HG03342 (cell line): Measurements from ENCODE around the gene TBXA2R.
"Not testable (repeated sequence)": the region's sequence is repeated elsewhere in the genome, so short reads cannot be mapped to it uniquely, and the experiment has no call there.

ENCODE experiments used
- ATAC-seq: cut with Tn5 transposase; IDR thresholded peaks from one replicate; pipeline ENCODE4 v1.9.1; 2021; ENCODE audit warnings: mild to moderate bottlenecking, moderate library complexity; ENCODE audit not compliant: unreplicated experiment

TBXA2R gene

GRCh38 chr19:3606690-3607289, at the start of gene TBXA2R:
TSS of gene TBXA2R (minus strand) at chr19:3606875. CDS start at chr19:3600634, 6,241 bp downstream.
- no peak for ATAC-seq

- ATAC-seq, result no peak
Observed at GRCh38 chr19:3656073-3656746, 49.5 kb upstream of the TBXA2R start.

- no peak for ATAC-seq
Observed at GRCh38 chr19:3655402-3656072, 48.9 kb upstream of the TBXA2R start.

GRCh38 chr19:3653865-3654513, 47.3 kb upstream of the TBXA2R start:
- ATAC-seq, result no peak

GRCh38 chr19:3653081-3653795, 46.6 kb upstream of the TBXA2R start:
- no peak for ATAC-seq

GRCh38 chr19:3652422-3652821, 45.7 kb upstream of the TBXA2R start:
- ATAC-seq, result no peak

DNA sequence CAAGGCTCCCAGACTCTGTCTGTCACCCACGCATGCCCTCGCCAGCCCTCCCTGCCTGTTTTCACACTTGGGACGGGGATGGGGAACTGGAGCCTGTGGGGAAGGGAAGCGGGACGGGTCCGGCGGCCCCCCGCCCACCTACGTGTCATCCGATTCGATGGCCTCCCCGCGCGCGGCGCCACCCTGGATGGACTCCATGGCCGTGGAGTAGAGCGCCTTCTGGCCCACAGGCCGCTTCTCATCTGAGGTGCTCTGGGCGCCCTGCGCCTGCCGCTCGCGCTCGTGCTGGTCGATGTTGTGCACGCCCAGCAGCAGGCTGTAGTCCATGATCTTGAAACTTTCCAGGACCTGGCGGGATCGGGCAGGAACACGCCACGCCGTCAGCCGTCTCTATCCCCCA, 45.0 kb upstream of the TBXA2R start:
- ATAC-seq, result no peak

DNA sequence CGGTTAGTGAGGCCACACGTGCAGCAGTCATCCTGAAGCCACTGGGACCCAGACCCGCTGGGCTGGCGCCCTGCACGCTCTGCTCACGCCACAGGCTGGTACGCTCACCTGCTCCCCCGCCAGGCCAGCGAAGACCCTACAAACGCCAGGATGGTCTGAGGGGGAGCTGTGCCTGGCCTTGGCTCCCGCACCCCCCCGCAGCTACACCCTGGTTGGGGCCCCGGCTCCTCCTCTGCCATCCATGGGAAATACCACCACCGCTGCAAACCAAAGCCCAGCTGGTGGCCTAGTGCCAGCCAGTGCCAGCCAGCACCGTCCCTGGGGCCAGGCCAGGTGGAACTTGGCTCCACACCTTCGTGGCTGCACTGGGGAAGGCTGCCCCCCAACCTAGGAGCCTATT, 43.2 kb upstream of the TBXA2R start:
- ATAC-seq, result no peak

DNA sequence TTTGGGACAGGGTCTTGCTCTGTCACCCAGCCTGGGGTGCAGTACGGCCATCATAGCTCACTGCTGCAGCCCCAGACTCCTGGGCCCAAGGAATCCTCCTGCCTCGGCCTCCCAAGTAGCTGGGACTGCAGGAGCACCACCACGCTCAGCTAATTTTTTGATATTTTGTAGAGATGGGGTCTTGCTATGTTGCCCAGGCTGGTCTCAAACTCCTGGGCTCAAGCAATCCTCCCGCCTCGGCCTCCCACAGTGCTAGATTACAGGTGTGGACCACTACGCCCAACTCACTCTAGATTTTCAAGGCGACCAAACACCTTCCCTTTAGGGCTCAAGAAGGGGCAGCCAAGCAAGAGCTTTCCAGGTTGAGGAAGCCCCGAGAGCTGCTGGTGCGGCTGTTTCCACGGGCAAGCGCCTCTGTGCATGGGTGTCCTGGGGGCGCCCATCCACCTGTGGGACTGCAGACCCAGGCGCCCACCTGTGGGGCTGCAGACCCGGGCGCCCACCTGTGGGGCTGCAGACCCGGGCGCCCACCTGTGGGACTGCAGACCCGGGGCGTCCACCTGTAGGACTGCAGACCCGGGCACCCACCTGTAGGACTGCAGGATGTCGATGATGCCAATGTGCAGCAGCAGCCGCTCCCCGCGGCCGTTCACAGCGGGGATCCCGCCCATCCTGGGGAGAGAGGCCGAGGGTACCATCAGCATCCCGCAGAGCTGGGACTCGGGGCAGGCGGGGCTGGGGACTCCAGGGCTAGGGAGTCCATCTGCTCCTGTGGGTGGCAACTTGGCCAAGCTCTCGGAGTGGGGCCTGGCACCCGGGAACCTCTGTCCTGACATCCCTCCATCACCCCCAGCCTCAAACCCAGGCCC, 41.6 kb upstream of the TBXA2R start:
- no peak for ATAC-seq

- ATAC-seq, result not testable (repeated sequence)
Observed at GRCh38 chr19:3647102-3647501, 40.4 kb upstream of the TBXA2R start.

DNA sequence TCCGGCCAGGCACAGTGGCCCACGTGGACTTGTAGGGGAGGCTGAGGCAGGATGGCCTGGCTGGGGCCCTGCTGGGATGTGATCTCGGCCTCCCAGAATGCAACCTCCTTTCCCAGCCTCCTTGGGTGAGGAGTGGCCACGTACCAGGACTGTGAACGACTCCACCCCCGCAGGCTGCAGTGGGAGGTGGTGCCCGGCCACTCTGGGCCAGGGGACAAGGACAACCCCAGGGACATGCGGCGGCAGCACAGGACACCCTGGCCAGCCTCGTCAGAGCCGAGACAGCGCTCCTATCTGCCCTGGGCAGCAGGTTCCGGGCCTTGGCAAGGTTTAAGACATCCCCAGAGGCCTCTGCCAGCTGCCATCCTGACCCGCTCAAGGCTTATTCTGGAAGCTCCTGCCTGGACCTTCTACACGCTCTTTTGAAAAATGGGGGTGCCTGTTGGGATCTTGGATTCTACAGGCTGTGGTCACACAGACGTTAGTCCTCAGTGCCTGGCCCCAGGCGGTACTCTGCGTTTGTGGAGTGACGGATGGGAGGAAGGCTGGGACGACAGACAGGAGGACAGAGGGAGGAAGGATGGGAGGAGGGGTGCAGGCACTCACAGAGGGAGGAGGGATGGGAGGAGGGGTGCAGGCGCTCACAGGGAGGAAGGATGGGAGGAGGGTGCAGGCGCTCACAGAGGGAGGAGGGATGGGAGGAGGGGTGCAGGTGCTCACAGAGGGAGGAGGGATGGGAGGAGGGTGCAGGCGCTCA, 39.8 kb upstream of the TBXA2R start:
- no peak for ATAC-seq

GRCh38 chr19:3645726-3646125, 39.1 kb upstream of the TBXA2R start:
- ATAC-seq, result no peak

- no peak for ATAC-seq
Observed at GRCh38 chr19:3645067-3645396, 38.4 kb upstream of the TBXA2R start.

GRCh38 chr19:3644351-3645066, 37.8 kb upstream of the TBXA2R start:
- no peak for ATAC-seq

- ATAC-seq, result no peak
Observed at GRCh38 chr19:3643674-3644313, 37.1 kb upstream of the TBXA2R start.

DNA sequence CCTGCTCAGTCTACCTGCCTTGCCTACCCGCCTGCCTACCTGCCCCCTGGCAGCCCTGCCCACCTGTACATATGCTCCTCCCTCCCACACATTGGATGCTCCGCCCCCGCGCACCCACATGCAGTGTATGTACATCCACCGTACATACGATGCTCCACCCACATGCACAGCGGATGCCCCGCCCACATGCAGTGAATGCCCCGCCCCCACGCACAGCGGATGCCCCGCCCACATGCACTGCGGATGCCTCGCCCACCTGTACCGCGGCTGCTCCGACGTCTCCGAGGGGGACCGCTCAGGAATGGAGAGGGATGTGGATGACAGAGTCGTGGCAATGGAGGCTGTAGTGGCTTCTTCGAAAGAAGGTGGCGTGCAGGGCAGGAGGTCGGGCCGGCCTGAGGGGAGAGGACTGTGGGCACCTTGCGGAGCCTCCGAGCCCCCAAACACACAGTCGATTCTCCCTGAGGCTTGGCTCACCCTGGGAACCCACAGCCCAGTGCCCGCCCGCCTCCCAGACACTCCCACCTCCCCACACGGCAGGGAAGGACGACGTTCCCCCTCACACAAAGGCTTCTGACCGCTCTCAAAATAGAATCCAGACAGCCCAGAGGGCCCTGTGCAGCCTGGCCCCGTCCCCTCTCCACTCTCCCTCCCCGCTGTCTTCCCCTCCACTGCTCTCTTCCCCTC, 36.5 kb upstream of the TBXA2R start:
- no peak for ATAC-seq

- no peak for ATAC-seq
Observed at GRCh38 chr19:3642296-3642695, 35.6 kb upstream of the TBXA2R start.
